Bronchial epithelial cell (primary cell): ENCODE measurements around the gene FAM78A. TPM values are rescaled to one million over a fixed set of nuclear protein-coding genes. Genes with fewer than 3 reads are reported as not detected.
"Not testable (repeated sequence)": the region's sequence is repeated elsewhere in the genome, so short reads cannot be mapped to it uniquely, and the experiment has no call there.

Source experiments
- DNase-seq: peaks from one replicate; pipeline ENCODE4 v3.0.0-alpha.2; 2010; ENCODE audit warnings: low read depth
- FAIRE-seq: peaks from 2 replicates; lab custom pipeline; 2011; peaks lifted over from hg19 to GRCh38; lab: Jason Lieb, UNC
- H3K27me3 ChIP-seq: 2 replicates; pipeline ENCODE4 v1.5.1; 2011; ENCODE audit warnings: low read length; ENCODE audit not compliant: control insufficient read depth, insufficient read depth
- H3K36me3 ChIP-seq: 2 replicates; pipeline ENCODE4 v1.5.1; 2011; ENCODE audit warnings: low read length; ENCODE audit not compliant: control insufficient read depth, insufficient read depth
- H3K4me3 ChIP-seq: 2 replicates; pipeline ENCODE4 v1.5.1; 2011; ENCODE audit warnings: mild to moderate bottlenecking, low read depth, low read length, control low read depth
- CTCF ChIP-seq: IDR thresholded peaks from 2 replicates; pipeline ENCODE4 v1.5.1; 2011; ENCODE audit warnings: mild to moderate bottlenecking, moderate library complexity, low read length, control low read depth, inconsistent platforms; ENCODE audit not compliant: insufficient read depth, severe bottlenecking
- total RNA-seq: library from RNA; depleted of rRNA; stranded (reverse); fragments of >200 nt; gene quantifications from 2 replicates; pipeline ENCODE4 v1.2.1, GENCODE V29; 2014

The FAM78A gene
- total RNA-seq, 1 donor from 2014 or later, result under 0.01 TPM

DNA sequence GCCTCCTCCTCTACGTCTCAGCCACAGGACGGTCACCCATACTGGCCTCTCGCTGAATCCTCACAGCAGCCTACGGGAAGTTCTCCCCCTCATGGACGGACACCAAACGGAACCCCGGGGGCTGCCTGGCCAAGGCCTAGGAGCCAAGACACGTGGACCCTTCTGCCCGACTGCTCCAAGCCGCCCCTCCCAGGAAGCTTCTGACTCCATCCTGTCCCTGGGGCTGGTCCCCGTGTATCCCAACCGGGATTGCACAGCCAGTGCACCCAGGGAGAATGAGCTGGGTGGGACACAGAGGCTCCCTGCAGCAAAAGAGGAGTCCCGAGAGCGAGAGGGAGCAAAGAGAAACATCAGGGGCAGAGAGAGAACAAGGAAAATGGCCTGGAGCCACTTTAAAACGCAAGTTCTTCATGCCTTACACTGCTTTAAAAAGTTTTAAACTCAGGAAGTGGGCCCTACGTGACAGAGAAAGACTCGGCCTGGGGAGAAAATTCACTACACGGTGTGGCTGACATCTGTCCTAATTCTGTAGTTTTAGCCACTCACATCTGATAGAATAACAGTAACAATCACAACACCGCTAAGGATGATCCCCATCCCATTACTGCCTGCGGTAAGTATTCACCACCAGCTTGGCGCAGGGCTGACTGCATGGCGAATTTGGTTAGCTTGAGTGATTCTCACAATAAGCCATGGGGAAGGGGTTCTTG, 3.0 kb downstream of the FAM78A start:
- TF ChIP-seq CTCF, result no peak
- H3K27me3 ChIP-seq, result peaks cover 6% of the 10 kb centered on the region
- FAIRE-seq (no peak), DNase-seq (no peak)
- H3K36me3 ChIP-seq, result no peaks in the 10 kb centered on the region
- H3K4me3 ChIP-seq, result no peak overlapping the region

DNA sequence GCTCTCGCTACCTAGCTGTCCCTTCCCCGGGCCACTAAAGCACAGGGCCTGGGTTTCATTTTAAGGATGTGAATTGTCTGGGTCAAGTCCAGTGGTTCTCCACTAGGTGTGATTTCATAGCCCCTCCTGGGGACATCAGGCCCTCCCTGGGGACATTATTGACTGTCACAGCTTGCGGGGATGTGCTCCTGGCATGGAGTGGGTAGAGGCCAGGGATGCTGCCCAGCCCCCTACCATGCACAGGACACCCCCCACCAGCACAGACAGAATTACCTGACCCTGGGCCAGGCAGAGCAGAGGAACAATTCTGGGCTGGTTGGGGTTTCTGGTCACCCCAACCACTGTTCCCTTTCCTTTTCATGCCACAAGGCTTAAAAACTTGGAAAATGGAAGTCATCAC, 4.1 kb downstream of the FAM78A start:
- DNase-seq, result no peak
- H3K36me3 ChIP-seq, result no peaks in the 10 kb centered on the region
- H3K27me3 ChIP-seq, result peaks cover 6% of the 10 kb centered on the region
- no peak for FAIRE-seq
- TF ChIP-seq CTCF, result no peak
- H3K4me3 ChIP-seq, result no peak overlapping the region

DNA sequence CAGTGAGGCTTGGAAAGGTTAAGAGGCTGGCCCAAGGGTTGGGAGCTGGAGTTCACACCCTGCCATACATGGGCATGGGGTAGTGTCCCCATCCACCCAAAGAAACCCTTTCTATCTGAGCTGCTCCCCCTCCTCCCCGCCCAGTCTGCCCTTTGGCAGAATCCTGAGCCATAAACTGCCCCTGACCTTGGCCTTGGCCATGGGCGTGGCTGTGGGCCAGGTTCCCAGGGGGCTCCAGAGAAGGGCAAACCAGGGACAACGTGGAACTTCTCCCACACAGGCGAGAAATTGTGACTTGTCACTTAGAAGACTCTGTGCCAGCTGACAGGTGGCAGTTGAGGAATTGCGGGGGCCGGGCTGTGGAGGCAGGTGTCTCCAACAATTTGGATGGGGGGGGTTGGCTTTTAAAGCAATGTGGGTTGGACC, 4.8 kb downstream of the FAM78A start:
- no peak for TF ChIP-seq CTCF
- FAIRE-seq (no peak), DNase-seq (no peak)
- Histone ChIP-seq H3K36me3 (no peaks in the 10 kb centered on the region), H3K4me3 (no peak overlapping the region), H3K27me3 (peaks cover 6% of the 10 kb centered on the region)

GRCh38 chr9:131271016-131271273, 5.4 kb downstream of the FAM78A start:
- not testable (repeated sequence) for FAIRE-seq, H3K4me3 ChIP-seq, H3K27me3 ChIP-seq, H3K36me3 ChIP-seq, DNase-seq

DNA sequence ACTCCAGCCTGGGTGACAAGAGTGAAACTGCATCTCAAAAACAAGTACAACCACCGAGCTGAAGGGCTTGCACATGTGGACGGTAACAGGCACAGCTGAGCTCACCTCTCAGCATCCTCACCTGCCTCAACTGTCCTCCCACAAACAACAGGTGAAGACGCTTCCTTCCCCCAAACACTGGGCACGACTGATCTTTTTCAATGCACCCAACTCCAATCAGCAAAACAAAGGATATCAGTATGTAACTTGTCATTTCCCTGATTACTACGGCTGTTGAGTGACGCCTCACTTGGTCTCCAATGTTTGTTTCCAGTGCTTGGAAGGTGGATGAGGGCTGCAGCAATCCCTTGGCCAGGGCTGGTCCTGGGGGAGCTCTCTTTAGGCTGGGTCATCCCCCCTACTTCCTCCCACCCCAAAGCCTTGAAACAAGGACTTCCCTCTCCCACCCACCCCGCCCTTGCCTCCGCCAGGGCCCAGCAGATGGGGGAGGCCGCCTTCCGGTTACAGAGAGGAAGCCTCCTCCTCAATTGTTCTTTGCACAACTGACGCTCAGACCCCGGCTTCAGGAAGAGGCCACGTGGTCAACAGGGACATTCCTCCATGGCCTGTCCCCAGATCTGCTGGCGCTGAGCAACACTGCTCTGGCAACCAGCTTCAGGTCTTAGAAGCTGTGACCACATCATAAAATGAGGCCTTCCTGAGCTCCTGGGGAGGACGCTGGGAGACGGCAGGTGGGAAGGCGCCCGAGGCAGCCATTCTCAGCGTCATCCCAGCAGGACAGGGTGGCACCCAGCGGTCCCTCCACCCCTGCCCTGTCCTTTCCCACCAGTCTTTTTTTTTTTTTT, 5.9 kb downstream of the FAM78A start:
- H3K4me3 ChIP-seq, result no peak overlapping the region
- no peak for TF ChIP-seq CTCF
- no peak for FAIRE-seq
- H3K27me3 ChIP-seq, result no peaks in the 10 kb centered on the region
- H3K36me3 ChIP-seq, result no peaks in the 10 kb centered on the region
- no peak for DNase-seq
